Ishikawa (cell line): Measurements from ENCODE around the gene POLR3G.

Source experiments
- CREB1 ChIP-seq: IDR thresholded peaks from 2 replicates; pipeline ENCODE4 v1.6.1; 2012; ENCODE audit warnings: low read depth
- EP300 ChIP-seq: IDR thresholded peaks from 2 replicates; pipeline ENCODE4 v1.6.1; 2012; ENCODE audit warnings: borderline replicate concordance
- TAF1 ChIP-seq: IDR thresholded peaks from 2 replicates; pipeline ENCODE4 v1.6.1; 2012; ENCODE audit warnings: low read depth, mild to moderate bottlenecking
- TCF12 ChIP-seq: IDR thresholded peaks from 2 replicates; pipeline ENCODE4 v1.6.1; 2012; ENCODE audit warnings: low read depth
- TEAD4 ChIP-seq: IDR thresholded peaks from 2 replicates; pipeline ENCODE4 v1.6.1; 2012
- YY1 ChIP-seq: IDR thresholded peaks from 2 replicates; pipeline ENCODE4 v1.6.1; 2012; ENCODE audit warnings: low read depth
- ZBTB7A ChIP-seq: IDR thresholded peaks from 2 replicates; pipeline ENCODE4 v1.6.1; 2012; ENCODE audit warnings: low read depth

GRCh38 chr5:90446961-90447360 lies 27.7 kb upstream of the POLR3G start:
- TF ChIP-seq TCF12 (no peak), TAF1 (no peak), YY1 (no peak), TEAD4 (no peak), EP300 (no peak), CREB1 (no peak), ZBTB7A (no peak)
